Smooth muscle cell of the coronary artery (primary cell): ENCODE measurements around the gene FOXL2NB. TPM values are rescaled to one million over a fixed set of nuclear protein-coding genes. Genes with fewer than 3 reads are reported as not detected.

ENCODE experiments used
- total RNA-seq: library from RNA; depleted of rRNA; stranded (reverse); fragments of >200 nt; gene quantifications from 2 replicates; pipeline ENCODE4 v1.2.3, GENCODE V29; 2014; ENCODE audit warnings: low replicate concordance

FOXL2NB gene
- total RNA-seq: under 0.01 and 4.2 TPM in 2 replicates

DNA sequence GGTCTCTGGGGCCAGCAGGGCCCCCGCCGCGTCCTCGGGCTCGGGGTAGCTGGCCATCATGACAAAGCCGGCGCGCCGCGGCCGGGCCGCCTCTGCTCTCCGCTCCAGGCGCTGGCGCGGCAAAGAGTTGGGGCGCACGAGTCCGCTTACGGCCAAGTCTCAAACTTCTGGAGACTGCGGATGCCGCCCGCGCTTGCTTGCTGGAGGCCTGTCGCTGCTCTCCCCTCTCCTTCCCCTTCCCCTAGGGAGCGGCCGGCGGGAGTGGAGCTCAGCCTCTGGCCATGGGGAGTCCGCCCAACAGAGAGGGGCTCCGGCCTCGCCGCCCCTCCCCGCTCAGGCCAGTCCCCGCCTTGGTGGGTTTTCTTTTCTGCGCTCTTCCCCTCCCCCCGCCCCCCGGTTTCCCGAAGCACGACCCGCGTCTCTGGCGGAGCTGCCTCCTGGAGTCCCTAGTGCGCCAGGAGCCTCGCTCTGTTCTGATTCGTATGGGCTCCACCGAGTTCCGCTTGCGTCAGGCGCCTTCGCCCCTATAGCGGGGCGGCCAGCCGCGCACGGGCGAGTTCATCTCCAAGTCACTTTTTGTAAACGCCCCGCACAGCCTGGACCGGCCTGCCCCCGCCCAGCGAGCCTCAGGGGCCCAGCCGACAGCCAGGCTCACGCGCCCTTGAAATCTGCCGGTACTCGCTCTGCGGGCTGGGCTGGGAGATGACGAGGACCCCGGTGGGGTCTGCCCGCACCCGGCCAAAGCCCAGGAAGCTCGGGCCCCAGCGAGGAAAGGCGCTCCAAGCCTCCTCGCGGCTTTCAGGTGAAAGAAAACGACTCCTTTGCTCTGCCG is at the start of gene FOXL2NB, which contains the start of gene FOXL2:
FOXL2NB (plus strand) TSS at position 555 of the 832 bp plus-strand sequence; CDS start at position 703, 148 bp downstream.
FOXL2 (minus strand) TSS at position 475 of the 832 bp plus-strand sequence; CDS start at position 60, 415 bp downstream.

Other genes starting within 250 kb of the FOXL2NB start
- 3.0 and 8.0 TPM in 2 replicates for gene PIK3CB, start 112.3 kb upstream of the FOXL2NB start, total RNA-seq
- gene FOXL2, start 80 bp upstream of the FOXL2NB start, total RNA-seq: 0.08 and 1.5 TPM in 2 replicates
- not detected in 2 replicates for gene PRR23A, start 59.1 kb downstream of the FOXL2NB start, total RNA-seq
- not detected in 2 replicates for gene PRR23B, start 73.7 kb downstream of the FOXL2NB start, total RNA-seq
- not detected in 2 replicates for gene PRR23C, start 97.7 kb downstream of the FOXL2NB start, total RNA-seq